ENCODE measurements around the gene OR2D2. TPM values are rescaled to one million over a fixed set of nuclear protein-coding genes. Genes with fewer than 3 reads are reported as not detected.
"Not testable (repeated sequence)": the region's sequence is repeated elsewhere in the genome, so short reads cannot be mapped to it uniquely, and the experiment has no call there.

Gene OR2D2
- total RNA-seq, 1 experiment from 2014 or later = 0.11 TPM

GRCh38 chr11:6919698-6920097 is 27.4 kb upstream of the OR2D2 start:
- Histone ChIP-seq H2AFZ (ENCODE audit: low read length) (no peak overlapping the region), H3K9me3 (ENCODE audit: low read length) (no peaks in the 10 kb centered on the region), H4K20me1 (ENCODE audit: low read length) (no peaks in the 10 kb centered on the region), H3K9ac (ENCODE audit: low read length) (no peak overlapping the region), H3K27ac (ENCODE audit: low read length) (no peak overlapping the region), H3K9me2 (replicated peaks; ENCODE audit: low read length) (no peaks in the 10 kb centered on the region), H3K36me3 (ENCODE audit: low read depth, low read length) (no peaks in the 10 kb centered on the region), H3F3A (ENCODE audit: low read length, unreplicated experiment) (no peaks in the 10 kb centered on the region), H3K27me3 (ENCODE audit: low read length) (no peaks in the 10 kb centered on the region), H3K79me2 (ENCODE audit: low read length) (no peaks in the 10 kb centered on the region), H3K4me2 (ENCODE audit: low read length) (no peak overlapping the region), H3K4me3 (ENCODE audit: low read length) (no peak overlapping the region), H3K4me1 (ENCODE audit: insufficient read depth, low read length) (no peaks in the 10 kb centered on the region)
- DNase-seq (no peak), ATAC-seq (no peak)
- ChIA-PET POLR2A (ENCODE audit: unreplicated experiment) (no interaction called here), CTCF (interaction anchor here (0.6 kb wide), 1 partner anchor 91 kb away, joined by 5 read pairs; no protein-coding TSS in a partner anchor)
- intact Hi-C loops (cut with micrococcal nuclease) = no loop called here
- no TSS peak for BruUV-seq (replicated peaks)
- no peak for TF ChIP-seq EZH2phosphoT487 (IDR thresholded peaks at IDR 0.05; ENCODE audit: borderline replicate concordance, low read length)
- no peak for TF ChIP-seq EZH2 (IDR thresholded peaks at IDR 0.05; ENCODE audit: low read length, unreplicated experiment)
- TF ChIP-seq, protein P1, sequence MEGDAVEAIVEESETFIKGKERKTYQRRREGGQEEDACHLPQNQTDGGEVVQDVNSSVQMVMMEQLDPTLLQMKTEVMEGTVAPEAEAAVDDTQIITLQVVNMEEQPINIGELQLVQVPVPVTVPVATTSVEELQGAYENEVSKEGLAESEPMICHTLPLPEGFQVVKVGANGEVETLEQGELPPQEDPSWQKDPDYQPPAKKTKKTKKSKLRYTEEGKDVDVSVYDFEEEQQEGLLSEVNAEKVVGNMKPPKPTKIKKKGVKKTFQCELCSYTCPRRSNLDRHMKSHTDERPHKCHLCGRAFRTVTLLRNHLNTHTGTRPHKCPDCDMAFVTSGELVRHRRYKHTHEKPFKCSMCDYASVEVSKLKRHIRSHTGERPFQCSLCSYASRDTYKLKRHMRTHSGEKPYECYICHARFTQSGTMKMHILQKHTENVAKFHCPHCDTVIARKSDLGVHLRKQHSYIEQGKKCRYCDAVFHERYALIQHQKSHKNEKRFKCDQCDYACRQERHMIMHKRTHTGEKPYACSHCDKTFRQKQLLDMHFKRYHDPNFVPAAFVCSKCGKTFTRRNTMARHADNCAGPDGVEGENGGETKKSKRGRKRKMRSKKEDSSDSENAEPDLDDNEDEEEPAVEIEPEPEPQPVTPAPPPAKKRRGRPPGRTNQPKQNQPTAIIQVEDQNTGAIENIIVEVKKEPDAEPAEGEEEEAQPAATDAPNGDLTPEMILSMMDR (conservative IDR thresholded peaks at IDR 0.05; ENCODE audit: low read depth, low read length) = no peak

DNA sequence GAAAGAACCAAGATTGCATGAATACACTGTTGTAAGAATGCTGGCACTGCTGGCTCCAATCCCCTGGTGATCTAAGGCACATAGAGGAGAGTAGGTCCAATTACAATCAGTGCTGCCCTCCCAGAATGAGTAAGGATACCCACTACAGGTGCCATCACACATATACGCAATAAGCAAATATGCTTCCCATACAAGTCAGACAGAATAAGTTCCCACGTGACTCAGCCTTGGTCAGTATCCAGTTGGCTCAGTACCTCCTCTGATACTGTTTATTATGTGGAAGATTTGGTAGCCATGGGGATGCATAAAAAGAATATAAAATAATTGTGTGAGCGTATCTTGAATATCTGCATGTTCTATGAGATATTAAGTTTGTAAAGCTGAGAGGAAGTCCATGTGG is 19.6 kb upstream of the OR2D2 start:
- no peak overlapping the region for H3K9ac ChIP-seq (ENCODE audit: low read length)
- H3K27me3 ChIP-seq (ENCODE audit: low read length) = no peaks in the 10 kb centered on the region
- H3K4me3 ChIP-seq (ENCODE audit: low read length) = no peak overlapping the region
- DNase-seq = peak; percentile 39
- no peaks in the 10 kb centered on the region for H3K36me3 ChIP-seq (ENCODE audit: low read depth, low read length)
- ChIA-PET POLR2A (ENCODE audit: unreplicated experiment) (no interaction called here), CTCF (no interaction called here)
- TF ChIP-seq, protein P1 (conservative IDR thresholded peaks at IDR 0.05; ENCODE audit: low read depth, low read length) = no peak
- TF ChIP-seq EZH2 (IDR thresholded peaks at IDR 0.05; ENCODE audit: low read length, unreplicated experiment) (no peak), EZH2phosphoT487 (IDR thresholded peaks at IDR 0.05; ENCODE audit: borderline replicate concordance, low read length) (no peak)
- no peak overlapping the region for H3K4me2 ChIP-seq (ENCODE audit: low read length)
- no peak for ATAC-seq
- BruUV-seq (replicated peaks) = no TSS peak
- no peaks in the 10 kb centered on the region for H3K79me2 ChIP-seq (ENCODE audit: low read length)
- H3F3A ChIP-seq (ENCODE audit: low read length, unreplicated experiment) = no peaks in the 10 kb centered on the region
- no peaks in the 10 kb centered on the region for H3K4me1 ChIP-seq (ENCODE audit: insufficient read depth, low read length)
- H2AFZ ChIP-seq (ENCODE audit: low read length) = no peak overlapping the region
- H3K9me2 ChIP-seq (replicated peaks; ENCODE audit: low read length) = no peaks in the 10 kb centered on the region
- H4K20me1 ChIP-seq (ENCODE audit: low read length) = no peaks in the 10 kb centered on the region
- no peak overlapping the region for H3K27ac ChIP-seq (ENCODE audit: low read length)
- intact Hi-C loops (cut with micrococcal nuclease) = no loop called here
- H3K9me3 ChIP-seq (ENCODE audit: low read length) = no peaks in the 10 kb centered on the region

DNA sequence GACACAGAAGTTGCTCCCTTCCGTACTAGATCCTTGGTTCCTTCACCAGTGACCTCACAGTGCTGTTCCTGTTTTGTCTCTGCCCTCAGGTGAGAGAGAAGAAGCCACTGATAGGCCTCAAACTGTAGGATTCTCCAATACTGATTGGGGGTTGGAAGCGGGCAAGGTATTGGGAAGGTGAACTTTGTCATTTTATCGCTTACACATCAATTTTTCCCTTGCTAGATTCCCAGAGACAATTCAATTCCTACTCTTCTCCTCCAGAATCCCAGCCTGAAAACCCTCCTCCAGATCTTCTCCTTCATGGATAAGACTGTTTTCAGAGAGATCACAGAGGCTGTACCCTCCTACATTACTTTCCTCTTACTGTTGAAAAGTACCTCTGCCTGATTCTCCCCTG is 19.1 kb upstream of the OR2D2 start:
- ChIA-PET POLR2A (ENCODE audit: unreplicated experiment) (no interaction called here), CTCF (no interaction called here)
- no peaks in the 10 kb centered on the region for H3K79me2 ChIP-seq (ENCODE audit: low read length)
- no peak overlapping the region for H3K9ac ChIP-seq (ENCODE audit: low read length)
- TF ChIP-seq EZH2phosphoT487 (IDR thresholded peaks at IDR 0.05; ENCODE audit: borderline replicate concordance, low read length) (no peak), EZH2 (IDR thresholded peaks at IDR 0.05; ENCODE audit: low read length, unreplicated experiment) (no peak)
- TF ChIP-seq, protein P1 (conservative IDR thresholded peaks at IDR 0.05; ENCODE audit: low read depth, low read length) = no peak
- H3F3A ChIP-seq (ENCODE audit: low read length, unreplicated experiment) = no peaks in the 10 kb centered on the region
- H3K27ac ChIP-seq (ENCODE audit: low read length) = no peak overlapping the region
- intact Hi-C loops (cut with micrococcal nuclease) = no loop called here
- BruUV-seq (replicated peaks) = no TSS peak
- H3K9me3 ChIP-seq (ENCODE audit: low read length) = no peaks in the 10 kb centered on the region
- no peaks in the 10 kb centered on the region for H4K20me1 ChIP-seq (ENCODE audit: low read length)
- H3K4me3 ChIP-seq (ENCODE audit: low read length) = no peak overlapping the region
- no peak for DNase-seq
- H2AFZ ChIP-seq (ENCODE audit: low read length) = no peak overlapping the region
- no peaks in the 10 kb centered on the region for H3K27me3 ChIP-seq (ENCODE audit: low read length)
- no peak for ATAC-seq
- no peaks in the 10 kb centered on the region for H3K36me3 ChIP-seq (ENCODE audit: low read depth, low read length)
- H3K9me2 ChIP-seq (replicated peaks; ENCODE audit: low read length) = no peaks in the 10 kb centered on the region
- no peaks in the 10 kb centered on the region for H3K4me1 ChIP-seq (ENCODE audit: insufficient read depth, low read length)
- H3K4me2 ChIP-seq (ENCODE audit: low read length) = no peak overlapping the region

DNA sequence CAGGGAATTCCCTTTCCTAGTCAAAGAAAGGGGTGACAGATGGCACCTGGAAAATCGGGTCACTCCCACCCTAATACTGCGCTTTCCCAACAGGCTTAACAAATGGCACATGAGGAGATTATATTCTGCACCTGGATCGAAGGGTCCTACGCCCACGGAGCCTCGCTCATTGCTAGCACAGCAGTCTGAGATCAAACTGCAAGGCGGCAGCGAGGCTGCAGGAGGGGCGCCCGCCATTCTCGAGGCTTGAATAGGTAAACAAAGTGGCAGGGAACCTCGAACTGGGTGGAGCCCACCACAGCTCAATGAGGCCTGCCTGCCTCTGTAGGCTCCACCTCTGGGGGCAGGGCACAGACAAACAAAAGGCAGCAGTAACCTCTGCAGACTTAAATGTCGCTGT is 12.5 kb upstream of the OR2D2 start:
- POLR2A ChIA-PET (ENCODE audit: unreplicated experiment); BruUV-seq (replicated peaks); H3K4me3 ChIP-seq (ENCODE audit: low read length); H4K20me1 ChIP-seq (ENCODE audit: low read length); H3K9me3 ChIP-seq (ENCODE audit: low read length); H3K27me3 ChIP-seq (ENCODE audit: low read length); ATAC-seq; H3F3A ChIP-seq (ENCODE audit: low read length, unreplicated experiment); H3K4me1 ChIP-seq (ENCODE audit: insufficient read depth, low read length); H3K36me3 ChIP-seq (ENCODE audit: low read depth, low read length); CTCF ChIA-PET; H3K9me2 ChIP-seq (replicated peaks; ENCODE audit: low read length); H3K27ac ChIP-seq (ENCODE audit: low read length); H3K4me2 ChIP-seq (ENCODE audit: low read length); H3K79me2 ChIP-seq (ENCODE audit: low read length); H2AFZ ChIP-seq (ENCODE audit: low read length); H3K9ac ChIP-seq (ENCODE audit: low read length); intact Hi-C loops (cut with micrococcal nuclease); DNase-seq: not testable (repeated sequence)
